Erythroblast (primary cell): ENCODE measurements around the gene CCDC86.

Experiments used
- GATA1 ChIP-seq: IDR thresholded peaks from 2 replicates; pipeline ENCODE4 v1.6.1; 2011; ENCODE audit warnings: low read depth, mild to moderate bottlenecking, control low read depth, low read length, moderate library complexity
- POLR2A ChIP-seq: IDR thresholded peaks from 2 replicates; pipeline ENCODE4 v1.6.1; 2011; ENCODE audit warnings: mild to moderate bottlenecking, low read length

- TF ChIP-seq POLR2A (no peak), GATA1 (no peak)
Measured at GRCh38 chr11:60869451-60869825, 27.5 kb downstream of the CCDC86 start.
